GM12891 (cell line): Measurements from ENCODE around the gene AFAP1L2.

Experiments
- DNase-seq: peaks from one replicate; pipeline ENCODE4 v3.0.0; 2011; ENCODE audit warnings: low spot score; ENCODE audit not compliant: insufficient read length
- FAIRE-seq: peaks from 2 replicates; lab custom pipeline; 2011; peaks lifted over from hg19 to GRCh38; lab: Jason Lieb, UNC
- PAX5 ChIP-seq: IDR thresholded peaks from 2 replicates; pipeline ENCODE4 v1.6.1; 2011; ENCODE audit warnings: low read length, moderate library complexity, mild to moderate bottlenecking; ENCODE audit not compliant: insufficient read depth, severe bottlenecking
- POLR2A ChIP-seq: IDR thresholded peaks from 2 replicates; pipeline ENCODE4 v1.6.1; 2011; ENCODE audit warnings: low read depth, low read length, control low read depth
- POLR2AphosphoS5 ChIP-seq: IDR thresholded peaks from 2 replicates; pipeline ENCODE4 v1.6.1; 2011; ENCODE audit warnings: low read depth, low read length, control low read depth
- POU2F2 ChIP-seq: IDR thresholded peaks from 2 replicates; pipeline ENCODE4 v1.6.1; 2011; ENCODE audit warnings: low read depth, mild to moderate bottlenecking, control low read depth, low read length, moderate library complexity
- SPI1 ChIP-seq: IDR thresholded peaks from 2 replicates; pipeline ENCODE4 v1.6.1; 2011; ENCODE audit warnings: low read depth, low read length, control low read depth
- TAF1 ChIP-seq: IDR thresholded peaks from 2 replicates; pipeline ENCODE4 v1.6.1; 2011; ENCODE audit warnings: low read depth, low read length, control low read depth

Gene AFAP1L2

GRCh38 chr10:114320249-114321116 lies 83.8 kb downstream of the AFAP1L2 start:
- FAIRE-seq (no peak), DNase-seq (no peak)
- TF ChIP-seq POLR2A = no peak
- TF ChIP-seq SPI1 = no peak
- no peak for TF ChIP-seq PAX5
- TF ChIP-seq TAF1 = no peak
- no peak for TF ChIP-seq POLR2AphosphoS5
- no peak for TF ChIP-seq POU2F2

- DNase-seq (no peak), FAIRE-seq (no peak)
- TF ChIP-seq POLR2AphosphoS5 (no peak), TAF1 (no peak), PAX5 (no peak), POU2F2 (no peak), SPI1 (no peak), POLR2A (no peak)
Measured at GRCh38 chr10:114319406-114320248, 84.7 kb downstream of the AFAP1L2 start.

GRCh38 chr10:114316744-114317143 lies 87.6 kb downstream of the AFAP1L2 start:
- no peak for FAIRE-seq

GRCh38 chr10:114315566-114316420 lies 88.5 kb downstream of the AFAP1L2 start:
- FAIRE-seq (no peak), DNase-seq (no peak)
- no peak for TF ChIP-seq SPI1
- no peak for TF ChIP-seq POU2F2
- no peak for TF ChIP-seq PAX5

More at GRCh38 chr10:114316744-114317143, 87.6 kb downstream of the AFAP1L2 start:
- no peak for TF ChIP-seq POLR2A
- TF ChIP-seq TAF1 = no peak
- no peak for TF ChIP-seq PAX5
- TF ChIP-seq POU2F2 = no peak
- no peak for TF ChIP-seq SPI1
- no peak for TF ChIP-seq POLR2AphosphoS5
- no peak for DNase-seq

GRCh38 chr10:114313866-114314265 lies 90.4 kb downstream of the AFAP1L2 start:
- DNase-seq = no peak
- no peak for TF ChIP-seq PAX5
- no peak for TF ChIP-seq POLR2AphosphoS5
- no peak for TF ChIP-seq POU2F2
- TF ChIP-seq POLR2A = no peak
- TF ChIP-seq SPI1 = no peak
- TF ChIP-seq TAF1 = no peak
- no peak for FAIRE-seq

GRCh38 chr10:114313139-114313538 lies 91.2 kb downstream of the AFAP1L2 start:
- FAIRE-seq (no peak), DNase-seq (no peak)
- no peak for TF ChIP-seq SPI1
- TF ChIP-seq TAF1 = no peak
- no peak for TF ChIP-seq POLR2AphosphoS5
- TF ChIP-seq POU2F2 = no peak
- no peak for TF ChIP-seq PAX5
- no peak for TF ChIP-seq POLR2A

GRCh38 chr10:114311496-114312209 lies 92.6 kb downstream of the AFAP1L2 start:
- TF ChIP-seq SPI1 (no peak), POLR2AphosphoS5 (no peak), PAX5 (no peak), POU2F2 (no peak), TAF1 (no peak), POLR2A (no peak)
- FAIRE-seq = no peak
- no peak for DNase-seq

- TF ChIP-seq POLR2AphosphoS5 (no peak), SPI1 (no peak), POLR2A (no peak), POU2F2 (no peak), PAX5 (no peak), TAF1 (no peak)
- no peak for DNase-seq
- FAIRE-seq = no peak
Measured at GRCh38 chr10:114311023-114311422, 93.3 kb downstream of the AFAP1L2 start.

- no peak for FAIRE-seq
- TF ChIP-seq POLR2AphosphoS5 = no peak
- no peak for DNase-seq
Measured at GRCh38 chr10:114310346-114310745, 94.0 kb downstream of the AFAP1L2 start.

- FAIRE-seq = no peak
- TF ChIP-seq POLR2A (no peak), TAF1 (no peak), SPI1 (no peak), POLR2AphosphoS5 (no peak), POU2F2 (no peak), PAX5 (no peak)
- no peak for DNase-seq
Measured at GRCh38 chr10:114309364-114309651, 95.0 kb downstream of the AFAP1L2 start.
